ENCODE data around the gene ATP9B.

DNA sequence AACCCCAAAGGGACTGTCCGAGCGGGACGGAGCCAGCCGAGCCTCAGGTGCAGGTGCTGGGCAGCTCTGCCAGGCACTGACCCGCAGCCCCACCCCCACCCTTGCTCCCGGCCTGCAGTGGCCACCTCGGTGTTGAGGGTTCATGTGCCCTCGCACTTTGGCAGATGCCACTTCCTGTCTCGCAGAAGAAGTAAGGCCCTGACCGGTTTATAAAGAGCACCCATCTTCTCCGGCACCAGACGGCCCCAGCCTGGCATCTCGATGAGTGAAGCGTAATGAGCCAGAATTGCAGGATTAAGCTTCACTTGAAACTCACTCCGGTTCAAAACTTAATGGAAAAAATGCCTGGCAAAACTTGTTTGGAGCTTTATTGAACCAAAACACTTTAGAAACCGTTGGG is 315.6 kb downstream of the ATP9B start:
- TF ChIP-seq POLR2AphosphoS5 (IDR thresholded peaks at IDR 0.05; ENCODE audit: low read depth, low read length), result no peak
- TF ChIP-seq SIN3A (IDR thresholded peaks at IDR 0.05; ENCODE audit: borderline replicate concordance, insufficient read depth, low read length), result no peak
- TF ChIP-seq, protein P1, sequence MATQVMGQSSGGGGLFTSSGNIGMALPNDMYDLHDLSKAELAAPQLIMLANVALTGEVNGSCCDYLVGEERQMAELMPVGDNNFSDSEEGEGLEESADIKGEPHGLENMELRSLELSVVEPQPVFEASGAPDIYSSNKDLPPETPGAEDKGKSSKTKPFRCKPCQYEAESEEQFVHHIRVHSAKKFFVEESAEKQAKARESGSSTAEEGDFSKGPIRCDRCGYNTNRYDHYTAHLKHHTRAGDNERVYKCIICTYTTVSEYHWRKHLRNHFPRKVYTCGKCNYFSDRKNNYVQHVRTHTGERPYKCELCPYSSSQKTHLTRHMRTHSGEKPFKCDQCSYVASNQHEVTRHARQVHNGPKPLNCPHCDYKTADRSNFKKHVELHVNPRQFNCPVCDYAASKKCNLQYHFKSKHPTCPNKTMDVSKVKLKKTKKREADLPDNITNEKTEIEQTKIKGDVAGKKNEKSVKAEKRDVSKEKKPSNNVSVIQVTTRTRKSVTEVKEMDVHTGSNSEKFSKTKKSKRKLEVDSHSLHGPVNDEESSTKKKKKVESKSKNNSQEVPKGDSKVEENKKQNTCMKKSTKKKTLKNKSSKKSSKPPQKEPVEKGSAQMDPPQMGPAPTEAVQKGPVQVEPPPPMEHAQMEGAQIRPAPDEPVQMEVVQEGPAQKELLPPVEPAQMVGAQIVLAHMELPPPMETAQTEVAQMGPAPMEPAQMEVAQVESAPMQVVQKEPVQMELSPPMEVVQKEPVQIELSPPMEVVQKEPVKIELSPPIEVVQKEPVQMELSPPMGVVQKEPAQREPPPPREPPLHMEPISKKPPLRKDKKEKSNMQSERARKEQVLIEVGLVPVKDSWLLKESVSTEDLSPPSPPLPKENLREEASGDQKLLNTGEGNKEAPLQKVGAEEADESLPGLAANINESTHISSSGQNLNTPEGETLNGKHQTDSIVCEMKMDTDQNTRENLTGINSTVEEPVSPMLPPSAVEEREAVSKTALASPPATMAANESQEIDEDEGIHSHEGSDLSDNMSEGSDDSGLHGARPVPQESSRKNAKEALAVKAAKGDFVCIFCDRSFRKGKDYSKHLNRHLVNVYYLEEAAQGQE (IDR thresholded peaks at IDR 0.05; ENCODE audit: insufficient read depth in 1 of 2, low read depth in 2 of 2, low read length in 2 of 2), result no peak
